8988T (cell line): Measurements from ENCODE around the gene TGFBR3.

Experiments used
- DNase-seq: peaks from one replicate; pipeline ENCODE4 v3.0.0; 2011

Gene TGFBR3

GRCh38 chr1:91819038-91819788 is 66.7 kb downstream of the TGFBR3 start:
- DNase-seq = no peak

GRCh38 chr1:91818713-91818975 is 67.3 kb downstream of the TGFBR3 start:
- DNase-seq = no peak

- DNase-seq = no peak
Observed at GRCh38 chr1:91817211-91817905, 68.6 kb downstream of the TGFBR3 start.

GRCh38 chr1:91816031-91816430 is 69.9 kb downstream of the TGFBR3 start:
- no peak for DNase-seq

DNA sequence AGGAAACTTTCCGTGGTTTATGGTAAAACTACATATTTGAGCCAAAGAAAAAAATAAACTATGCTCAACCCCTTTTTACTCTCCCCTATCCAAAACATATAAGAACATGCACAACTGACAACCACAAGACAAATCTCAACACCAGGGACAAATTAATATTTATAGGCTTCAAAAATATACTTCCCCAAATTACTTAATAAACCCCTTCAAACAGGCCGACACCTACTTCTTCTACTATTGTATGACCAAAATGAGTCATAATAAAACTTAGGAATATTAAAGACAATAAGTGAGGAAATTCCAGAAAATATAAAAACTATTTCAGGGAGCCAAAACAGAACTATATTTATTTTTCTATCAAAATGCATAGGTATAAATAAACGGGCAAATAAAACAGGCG is 71.5 kb downstream of the TGFBR3 start:
- DNase-seq = no peak

DNA sequence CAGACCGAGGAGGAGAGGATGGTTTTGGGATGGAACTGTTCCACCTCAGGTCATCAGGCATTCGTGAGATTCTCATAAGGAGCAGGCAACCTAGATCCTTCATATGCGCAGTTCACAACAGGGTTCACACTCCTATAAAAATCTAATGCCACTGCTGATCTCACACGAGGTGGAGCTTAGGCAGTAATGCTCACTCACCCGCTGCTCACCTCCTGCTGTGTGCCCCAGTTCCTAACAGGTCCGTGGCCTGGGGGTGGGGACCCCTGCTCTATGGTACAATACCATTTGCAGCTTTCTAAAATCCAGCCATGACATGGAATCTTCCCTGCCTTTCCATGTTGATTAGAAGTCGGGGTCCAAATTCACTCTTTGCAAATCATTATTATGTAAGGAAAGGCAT is 72.1 kb downstream of the TGFBR3 start:
- DNase-seq = no peak

DNA sequence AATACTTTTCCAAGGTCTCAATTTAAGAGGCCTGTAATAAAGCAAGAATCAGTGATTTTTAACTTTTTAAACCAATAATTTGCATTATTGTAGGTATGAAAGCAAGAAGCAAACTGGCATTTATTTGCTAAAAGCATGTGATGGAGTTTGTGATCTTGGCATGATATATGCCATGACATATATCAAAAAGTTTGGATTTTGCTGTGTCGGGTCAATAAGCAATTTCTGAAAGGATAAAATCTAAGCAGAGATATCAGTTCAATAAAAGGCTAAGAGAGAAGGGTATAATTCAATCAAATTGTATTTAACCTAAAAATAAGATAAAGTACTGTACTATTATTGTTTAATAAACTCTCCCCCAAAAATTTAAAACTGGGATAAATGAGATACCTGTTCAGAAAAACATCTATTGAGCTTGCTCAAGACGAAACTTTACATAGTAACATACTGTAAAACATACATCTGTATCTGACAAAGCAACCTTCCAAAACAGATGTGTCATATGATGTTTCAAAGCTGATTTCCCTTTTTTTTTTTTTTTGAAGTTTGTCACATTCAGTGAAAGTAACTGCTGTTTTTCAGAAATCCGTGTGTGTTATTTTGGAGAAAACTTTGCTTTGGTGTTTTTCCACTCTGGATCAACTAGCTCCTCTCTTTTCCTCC is 74.5 kb downstream of the TGFBR3 start:
- DNase-seq = no peak

GRCh38 chr1:91809317-91809716 is 76.6 kb downstream of the TGFBR3 start:
- no peak for DNase-seq

DNA sequence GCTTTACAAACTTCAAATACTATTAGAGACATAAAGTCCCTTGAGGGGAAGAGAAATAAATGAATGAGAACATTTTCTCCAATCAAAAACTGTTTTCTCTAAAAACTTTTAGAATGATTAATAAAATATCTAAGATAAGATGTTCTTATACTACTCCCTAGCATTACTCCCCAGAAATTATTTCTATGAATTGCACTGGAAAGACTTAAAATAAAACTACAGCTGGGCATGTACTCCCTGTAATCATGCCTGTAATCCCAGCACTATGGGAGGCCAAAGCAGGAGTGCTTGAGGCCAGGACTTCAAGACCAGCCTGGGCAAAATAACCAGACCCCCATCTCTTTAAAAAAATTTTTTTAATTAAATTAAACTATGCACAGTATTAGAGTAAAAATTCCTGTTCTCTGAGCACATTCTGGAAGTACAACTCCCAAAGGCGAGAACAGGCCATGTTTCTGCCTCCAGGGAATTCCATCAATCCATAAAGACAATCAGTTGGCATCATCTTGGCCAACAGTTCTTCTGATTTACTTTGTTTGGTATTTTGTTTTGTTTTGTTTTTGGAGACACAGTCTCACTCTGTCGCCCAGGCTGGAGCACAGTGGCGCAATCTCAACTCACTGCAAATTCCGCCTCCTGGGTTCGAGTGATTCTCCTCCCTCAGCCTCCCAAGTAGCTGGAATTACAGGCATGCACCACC is 77.9 kb downstream of the TGFBR3 start:
- no peak for DNase-seq

GRCh38 chr1:91806769-91807700 is 78.9 kb downstream of the TGFBR3 start:
- no peak for DNase-seq

- no peak for DNase-seq
Observed at GRCh38 chr1:91806181-91806768, 79.7 kb downstream of the TGFBR3 start.

DNA sequence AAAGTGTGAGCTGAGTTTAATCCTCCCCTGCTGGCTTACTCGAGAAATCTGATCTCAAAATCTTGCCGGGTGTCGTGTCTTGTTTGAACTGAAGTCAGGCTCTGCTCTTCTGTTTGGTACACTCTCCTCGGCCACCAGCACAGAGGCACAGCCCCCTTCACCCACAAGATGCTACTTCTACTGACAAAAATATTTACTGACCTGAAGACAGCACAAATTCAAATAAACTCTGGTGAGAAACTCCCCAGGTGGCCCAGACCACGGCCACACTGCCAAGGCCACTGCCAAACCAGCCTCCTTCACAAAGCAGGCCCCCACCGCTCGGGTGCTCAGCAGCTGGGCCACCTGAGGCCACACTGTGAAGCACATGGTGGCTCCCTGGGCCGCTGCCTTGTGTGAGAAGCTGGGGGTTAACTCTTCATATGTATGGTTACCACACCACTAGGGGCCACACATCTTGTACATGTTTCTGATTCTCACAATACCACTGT is 80.6 kb downstream of the TGFBR3 start:
- no peak for DNase-seq

GRCh38 chr1:91804546-91805023 is 81.4 kb downstream of the TGFBR3 start:
- no peak for DNase-seq

- DNase-seq = no peak
Observed at GRCh38 chr1:91803847-91804545, 82.0 kb downstream of the TGFBR3 start.

- DNase-seq = no peak
Observed at GRCh38 chr1:91803123-91803522, 82.8 kb downstream of the TGFBR3 start.

GRCh38 chr1:91801496-91802115 is 84.3 kb downstream of the TGFBR3 start:
- no peak for DNase-seq

DNA sequence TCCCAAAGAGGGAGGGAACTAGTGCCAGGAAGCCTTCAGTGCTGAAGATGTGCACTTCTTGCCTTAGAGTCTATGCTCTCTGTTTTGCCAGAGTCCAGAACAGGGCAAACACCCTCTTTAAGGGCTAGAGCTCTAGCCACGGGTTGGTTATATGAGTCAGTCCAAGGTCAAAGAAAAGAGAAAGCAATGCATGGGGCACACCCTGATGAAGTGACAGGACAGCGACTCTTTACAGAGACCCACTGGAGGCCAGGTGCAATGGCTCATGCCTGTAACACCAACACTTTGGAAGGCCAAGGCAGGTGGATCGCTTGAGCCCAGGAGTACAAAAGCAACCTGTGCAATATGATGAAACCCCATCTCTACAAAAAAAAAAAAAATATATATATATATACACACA is 86.1 kb downstream of the TGFBR3 start:
- no peak for DNase-seq

DNA sequence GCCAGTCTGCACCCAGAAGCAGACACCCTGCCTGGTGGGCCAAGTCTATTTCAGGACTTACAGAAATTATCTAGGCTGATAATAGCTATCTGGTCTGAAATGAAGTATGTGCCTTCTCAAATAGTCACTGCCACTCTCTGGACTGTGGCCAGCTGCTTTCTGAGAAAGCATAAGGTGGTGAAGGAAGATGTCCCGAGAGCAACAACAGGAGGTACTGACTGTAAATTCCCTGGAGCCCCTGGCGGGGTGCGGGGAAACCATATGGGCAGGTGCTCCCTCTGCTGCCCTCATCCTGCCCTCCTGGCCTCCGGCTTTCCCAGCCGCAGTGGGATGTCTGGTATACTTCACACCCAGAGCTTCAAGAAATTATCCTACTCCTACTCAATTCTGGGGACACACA is 86.8 kb downstream of the TGFBR3 start:
- no peak for DNase-seq

DNA sequence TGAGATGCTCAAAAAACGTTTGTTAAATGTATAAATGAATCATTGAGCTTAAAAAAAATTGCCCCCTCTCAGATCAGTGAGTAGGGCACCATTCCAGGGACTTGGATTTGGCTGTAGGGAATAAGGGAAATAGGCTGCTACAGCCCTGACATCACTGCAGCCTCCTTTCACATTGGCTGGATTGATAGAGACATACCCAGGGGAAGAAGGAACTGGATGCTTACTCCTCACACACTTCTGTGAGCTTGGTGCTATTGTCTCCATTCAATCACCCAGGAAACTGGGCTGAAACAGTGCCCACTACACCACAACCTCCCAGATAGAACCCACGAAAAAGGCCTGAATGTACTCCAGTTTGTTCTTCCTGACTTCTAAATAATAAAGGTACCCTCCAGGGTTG is 87.2 kb downstream of the TGFBR3 start:
- DNase-seq = no peak

GRCh38 chr1:91798241-91798648 is 87.7 kb downstream of the TGFBR3 start:
- DNase-seq = no peak

DNA sequence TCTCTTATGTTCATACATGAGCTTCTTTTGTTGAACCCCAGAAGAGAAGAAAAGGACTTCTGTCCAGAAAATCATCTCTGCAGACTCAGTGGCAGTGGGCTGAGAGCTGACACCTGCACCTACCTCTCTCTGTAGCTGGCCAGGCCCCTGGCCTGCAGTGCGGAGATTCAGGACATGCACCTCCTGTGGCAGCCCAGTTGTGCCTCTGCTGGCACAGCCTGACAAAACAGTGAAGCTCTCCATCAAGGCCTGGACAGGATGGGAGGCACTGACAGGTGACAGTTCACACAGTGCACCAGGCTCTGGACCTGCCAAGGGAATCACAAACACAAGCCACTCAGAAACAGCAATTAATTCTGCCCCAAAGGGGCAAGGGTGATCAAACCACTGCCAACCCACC is 88.8 kb downstream of the TGFBR3 start:
- no peak for DNase-seq
